ENCODE data around the gene SCN2B. TPM values are rescaled to one million over a fixed set of nuclear protein-coding genes. Genes with fewer than 3 reads are reported as not detected.

Gene SCN2B
- total RNA-seq, 1 donor from 2014 or later: 0.18 TPM

DNA sequence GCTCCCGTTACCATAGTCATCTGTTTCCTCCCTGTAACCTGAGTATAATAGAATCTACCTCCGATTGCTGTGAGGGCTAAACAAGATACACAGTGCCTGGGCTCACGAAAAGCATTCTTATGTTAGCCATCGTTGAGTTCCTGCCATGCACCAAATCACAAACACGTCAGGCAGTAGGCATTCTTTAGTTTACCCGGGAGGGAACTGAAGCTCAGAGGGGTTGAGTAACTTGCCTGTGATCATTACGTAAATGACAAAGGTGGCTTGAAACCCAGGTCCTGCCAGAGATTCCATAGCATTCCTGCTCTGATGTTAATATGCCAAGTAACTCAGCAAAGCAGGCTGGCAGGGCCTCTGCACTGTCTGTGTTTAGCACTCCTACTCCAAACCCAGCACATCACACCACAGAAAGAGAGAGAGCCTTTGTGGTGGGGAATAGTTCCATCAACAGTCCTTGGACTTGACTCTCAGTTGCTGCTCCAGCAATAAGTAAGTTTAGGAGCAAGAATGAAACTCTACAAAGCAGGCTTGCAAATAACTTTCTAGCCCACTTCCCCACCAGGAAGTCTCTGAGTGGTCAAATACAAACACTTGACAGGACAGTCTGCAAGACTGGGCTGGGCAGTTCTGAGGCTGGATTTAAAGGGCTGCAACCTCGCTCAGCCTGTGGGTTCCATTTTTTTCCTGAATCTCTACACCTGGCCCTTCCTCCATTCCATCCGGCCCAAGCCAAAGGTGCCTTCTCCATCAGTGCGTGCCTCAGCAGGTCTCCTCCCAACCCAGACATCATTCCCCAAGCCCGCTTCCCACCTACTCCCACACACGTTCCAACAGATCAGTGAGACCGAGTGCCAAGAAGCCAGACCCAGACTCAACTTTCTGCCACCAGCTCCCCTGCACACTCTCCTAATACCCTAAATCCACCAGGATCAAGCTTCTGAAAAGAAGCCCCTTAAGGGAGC lies 1.1 kb downstream of the SCN2B start:
- no peak for DNase-seq (ENCODE audit: low spot score)

GRCh38 chr11:118174006-118174567 lies 2.4 kb downstream of the SCN2B start:
- no peak for DNase-seq (ENCODE audit: low spot score)

DNA sequence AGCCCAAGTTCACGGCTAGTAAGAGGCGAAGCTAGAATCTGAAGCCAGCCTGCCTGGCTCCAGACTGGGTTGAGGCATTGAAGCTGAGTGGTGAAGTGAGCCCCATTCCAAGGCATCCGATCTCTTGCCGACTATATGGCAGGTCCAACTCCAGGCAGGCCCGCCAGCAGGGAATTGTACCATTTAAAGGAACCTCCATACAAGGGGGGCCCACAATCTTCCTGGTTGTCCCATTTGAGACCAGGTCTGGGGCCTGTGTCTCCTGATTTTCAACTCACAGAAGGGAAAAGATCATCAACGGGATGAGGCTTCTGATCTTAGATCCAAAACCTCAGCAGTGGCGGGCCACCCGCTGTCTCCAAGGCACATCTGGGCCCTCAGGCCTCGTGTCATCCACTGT lies 4.1 kb downstream of the SCN2B start:
- DNase-seq (ENCODE audit: low spot score): no peak

GRCh38 chr11:118171269-118172062 lies 5.0 kb downstream of the SCN2B start:
- peak; percentile 78 for DNase-seq (ENCODE audit: low spot score)

- no peak for DNase-seq (ENCODE audit: low spot score)
Observed at GRCh38 chr11:118170882-118171268, 5.6 kb downstream of the SCN2B start.

GRCh38 chr11:118170231-118170630 lies 6.2 kb downstream of the SCN2B start:
- DNase-seq (ENCODE audit: low spot score): no peak

DNA sequence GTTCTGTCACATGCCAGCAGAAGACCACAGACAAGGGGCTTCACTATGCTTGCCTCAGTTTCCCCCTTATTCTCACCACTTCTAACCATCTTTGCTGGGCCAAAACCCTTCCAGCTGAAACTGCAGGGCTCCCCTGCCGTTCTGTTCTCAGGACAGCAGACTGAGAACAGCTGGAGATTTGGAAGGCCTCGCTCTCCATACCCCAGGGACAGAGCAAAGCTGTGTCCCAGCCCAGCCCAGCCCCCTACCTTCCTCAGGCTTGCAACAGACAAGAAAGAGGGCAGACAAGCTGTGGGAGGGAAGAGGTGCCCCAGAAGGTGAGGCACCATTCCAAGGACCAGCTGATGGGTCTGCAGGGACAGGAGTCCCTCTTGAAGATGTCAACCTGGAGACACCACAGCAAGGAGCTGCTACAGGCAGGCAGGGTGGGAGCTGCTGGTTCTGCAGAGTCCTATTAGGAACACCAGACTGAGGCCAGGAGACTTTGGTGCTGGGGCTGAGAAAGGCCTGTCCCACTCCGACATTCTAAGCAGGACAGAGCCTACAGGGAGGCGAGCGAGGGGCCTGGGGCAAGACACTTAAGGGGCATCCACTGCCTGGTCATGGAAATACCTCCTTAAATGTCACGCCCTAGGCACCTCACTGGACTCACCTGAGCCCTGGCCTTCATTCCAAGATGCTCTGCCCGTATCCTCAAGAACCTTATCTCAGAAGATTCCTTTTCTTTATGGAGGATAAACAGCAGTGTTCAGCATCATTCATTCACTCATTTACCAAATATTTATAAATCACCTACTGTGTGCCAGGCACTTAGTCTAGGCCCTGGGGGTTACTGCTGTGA lies 6.9 kb downstream of the SCN2B start:
- no peak for DNase-seq (ENCODE audit: low spot score)

- no peak for DNase-seq (ENCODE audit: low spot score)
Observed at GRCh38 chr11:118168751-118169150, 7.7 kb downstream of the SCN2B start.

DNA sequence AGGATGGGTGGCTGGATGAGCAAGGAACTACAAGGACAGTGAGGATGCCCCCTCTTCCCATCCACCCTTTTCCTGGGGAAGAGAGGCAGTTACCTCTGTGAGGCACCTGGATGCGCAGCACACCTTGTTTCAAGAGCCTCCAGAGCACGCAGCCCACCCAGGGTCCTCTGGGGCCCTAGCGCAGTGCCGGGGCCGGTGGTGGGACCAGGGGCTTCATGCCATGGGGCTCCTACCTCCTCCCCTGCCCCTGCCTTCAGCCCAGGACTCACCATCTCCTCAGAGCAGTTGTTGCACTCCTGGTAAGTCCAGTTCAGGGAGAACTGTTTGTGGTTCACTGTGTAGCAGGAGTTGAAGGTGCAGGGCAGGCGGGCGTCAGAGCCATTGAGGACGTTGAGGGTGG lies 8.1 kb downstream of the SCN2B start:
- DNase-seq (ENCODE audit: low spot score): no peak

GRCh38 chr11:118167906-118168305 lies 8.5 kb downstream of the SCN2B start:
- DNase-seq (ENCODE audit: low spot score): no peak

- no peak for DNase-seq (ENCODE audit: low spot score)
Observed at GRCh38 chr11:118167253-118167652, 9.2 kb downstream of the SCN2B start.

- DNase-seq (ENCODE audit: low spot score): no peak
Observed at GRCh38 chr11:118166641-118167040, 9.8 kb downstream of the SCN2B start.

DNA sequence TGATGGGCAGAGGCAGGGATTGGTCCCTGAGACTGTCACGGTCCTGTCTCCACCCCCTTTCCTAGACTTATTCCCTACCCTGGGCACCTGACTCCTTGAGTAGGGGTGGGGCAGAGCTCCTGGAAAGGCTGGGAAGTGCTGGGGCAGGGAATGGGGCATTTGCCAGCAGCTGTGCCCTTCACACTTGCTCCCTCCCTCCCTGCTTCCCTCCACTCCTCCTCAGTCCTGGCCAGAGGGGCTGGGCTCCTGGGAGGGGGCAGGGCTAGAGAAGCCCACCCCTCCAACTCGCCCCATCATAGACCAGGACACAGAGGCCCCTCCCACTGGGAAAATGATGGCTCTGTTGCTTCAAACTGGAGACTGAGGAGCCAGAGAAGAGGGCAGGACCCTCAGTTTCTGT lies 11.6 kb downstream of the SCN2B start:
- no peak for DNase-seq (ENCODE audit: low spot score)

DNA sequence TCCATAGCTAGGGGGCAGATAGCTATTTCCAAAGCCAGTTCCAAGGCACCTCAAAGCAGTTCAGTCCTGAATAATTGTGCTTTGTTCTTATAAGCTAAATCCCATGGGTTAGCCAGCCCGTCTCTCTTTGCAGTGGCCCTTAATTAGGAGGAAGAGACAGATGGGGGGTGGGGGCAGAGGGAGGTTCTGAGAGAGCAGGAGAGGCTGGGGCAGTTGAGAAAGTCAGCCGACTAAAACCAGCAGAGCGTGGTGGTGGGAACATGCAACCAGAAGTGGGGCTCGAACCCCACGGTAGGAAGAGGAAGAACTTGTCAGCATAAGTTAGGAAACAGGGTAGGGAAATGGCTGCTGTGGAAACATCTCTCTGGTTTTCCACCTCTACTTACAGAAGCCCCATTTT lies 12.9 kb downstream of the SCN2B start:
- no peak for DNase-seq (ENCODE audit: low spot score)

DNA sequence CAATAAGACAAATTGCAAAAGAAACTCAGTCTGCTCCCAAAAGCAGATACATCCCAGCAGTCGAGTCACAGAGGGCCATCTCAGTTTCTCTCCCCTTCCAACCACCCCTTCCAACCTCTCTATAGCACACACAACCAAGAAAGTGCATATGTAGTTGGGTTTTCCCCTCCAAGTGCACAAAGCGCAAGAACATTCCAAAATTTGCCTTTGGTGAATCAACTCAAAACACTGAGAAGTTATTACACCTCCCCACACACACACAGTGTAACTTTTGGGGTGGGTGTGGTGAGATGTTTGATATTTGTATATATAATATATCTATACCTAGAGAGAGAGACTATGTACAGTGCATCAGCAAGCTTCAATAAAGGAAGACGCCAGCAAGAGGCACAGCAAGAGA lies 13.6 kb downstream of the SCN2B start:
- DNase-seq (ENCODE audit: low spot score): no peak

DNA sequence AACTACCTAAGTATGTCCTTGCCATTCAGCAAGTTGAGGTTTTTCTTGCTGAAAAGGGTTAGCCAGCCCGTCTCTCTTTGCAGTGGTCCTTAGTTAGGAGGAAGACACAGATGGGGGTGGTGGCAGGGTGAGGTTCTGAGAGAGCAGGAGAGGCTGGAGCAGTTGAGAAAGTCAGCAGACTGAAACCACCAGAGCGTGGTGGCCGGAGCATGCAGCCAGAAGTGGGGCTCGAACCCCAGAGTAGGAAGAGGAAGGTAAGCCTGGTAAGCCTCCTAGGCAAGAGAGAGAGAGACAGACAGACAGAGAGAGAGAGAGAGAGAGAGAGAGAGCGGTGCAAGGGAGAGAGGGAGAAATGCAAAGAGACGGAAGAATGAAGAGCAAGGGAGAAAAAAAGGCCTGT lies 14.7 kb downstream of the SCN2B start:
- DNase-seq (ENCODE audit: low spot score): no peak

DNA sequence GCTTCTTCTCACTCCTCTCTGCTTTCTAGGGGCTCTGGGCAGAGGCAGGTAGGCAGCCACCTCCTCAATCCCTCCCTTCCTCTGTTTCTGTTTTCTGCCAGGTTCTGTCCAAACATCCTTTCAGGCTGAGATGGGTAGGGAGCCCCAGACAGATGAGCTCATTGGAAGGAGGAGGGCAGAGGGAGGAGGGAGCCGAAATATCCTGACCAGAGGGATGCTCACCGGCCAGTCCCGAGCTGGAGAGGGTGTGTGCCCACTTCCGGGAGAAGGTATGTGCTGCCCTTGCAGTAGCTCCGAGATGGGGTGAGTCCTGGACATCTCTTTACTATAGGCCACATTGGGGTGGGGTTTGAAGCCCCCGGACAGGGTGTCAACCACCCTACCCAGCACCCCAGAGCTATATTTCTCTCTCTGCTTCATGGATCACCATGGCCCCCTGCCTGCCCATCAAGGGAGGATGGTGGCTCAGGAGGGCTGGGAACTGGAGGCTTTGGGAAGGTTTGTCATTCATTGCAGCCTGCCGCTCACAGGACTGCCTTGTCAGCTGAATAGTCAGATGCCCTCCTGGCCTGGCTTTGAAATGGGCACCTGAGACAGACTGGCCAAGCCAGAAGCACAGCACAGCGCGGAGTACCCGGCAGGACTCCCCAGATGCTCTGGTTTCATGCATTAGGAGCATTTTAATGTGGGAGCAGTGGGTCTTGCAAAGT lies 19.1 kb downstream of the SCN2B start:
- no peak for DNase-seq (ENCODE audit: low spot score)

GRCh38 chr11:118156531-118157185 lies 19.8 kb downstream of the SCN2B start:
- no peak for DNase-seq (ENCODE audit: low spot score)

- no peak for DNase-seq (ENCODE audit: low spot score)
Observed at GRCh38 chr11:118155776-118156530, 20.5 kb downstream of the SCN2B start.

DNA sequence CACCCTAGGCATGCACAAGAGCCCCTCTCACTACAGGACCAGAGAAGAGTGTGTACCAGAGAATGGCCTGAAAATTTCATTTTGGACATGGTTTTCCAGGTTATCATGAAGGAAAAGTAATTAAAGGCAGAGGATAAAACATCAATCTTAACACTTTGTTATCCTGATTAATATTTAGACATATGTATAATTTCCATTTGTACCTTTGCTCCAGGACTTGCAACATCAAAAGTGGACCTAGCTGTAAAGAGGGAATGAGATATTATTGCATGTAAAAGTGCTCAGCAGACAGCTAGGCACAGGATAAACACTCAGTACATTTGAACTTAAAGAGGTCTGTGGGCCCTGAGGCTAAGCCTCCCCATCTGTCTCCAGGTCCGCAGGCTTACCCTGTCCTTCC lies 21.8 kb downstream of the SCN2B start:
- DNase-seq (ENCODE audit: low spot score): no peak

All from ureter (tissue), 1 donor.